HepG2 (cell line): ENCODE measurements around the gene TEDC2. TPM values are rescaled to one million over a fixed set of nuclear protein-coding genes. Genes with fewer than 3 reads are reported as not detected.
A peak's percentile ranks its signal among the peaks of the same experiment; 100 is the strongest.

Experiments
- AFF4 ChIP-seq: sonication (generic); formaldehyde crosslinking; IDR thresholded peaks from 2 replicates; pipeline ENCODE4 v1.4.0; 2020; ENCODE audit warnings: missing genetic modification reagents
- ELF4 ChIP-seq: sonication (generic); formaldehyde crosslinking; IDR thresholded peaks from 2 replicates; pipeline ENCODE4 v1.5.0; 2020; ENCODE audit warnings: missing genetic modification reagents, mild to moderate bottlenecking, moderate library complexity, borderline replicate concordance
- FOXC1 ChIP-seq: sonication (generic); formaldehyde crosslinking; IDR thresholded peaks from 2 replicates; pipeline ENCODE4 v1.8.0; 2022; ENCODE audit warnings: mild to moderate bottlenecking, missing genetic modification reagents, borderline replicate concordance
- GLI4 ChIP-seq: sonication (generic); formaldehyde crosslinking; IDR thresholded peaks from 2 replicates; pipeline ENCODE4 v1.5.1; 2020; ENCODE audit warnings: missing genetic modification reagents, mild to moderate bottlenecking, moderate library complexity, borderline replicate concordance
- HCFC1 ChIP-seq: fragments of 150-350 bp; IDR thresholded peaks from 2 replicates; pipeline ENCODE4 v1.6.1; 2014; ENCODE audit warnings: low read depth, low read length
- IKZF4 ChIP-seq: sonication (generic); formaldehyde crosslinking; IDR thresholded peaks from 2 replicates; pipeline ENCODE4 v1.5.1; 2020; ENCODE audit warnings: borderline replicate concordance, mild to moderate bottlenecking, low read depth, missing genetic modification reagents; ENCODE audit errors: not compliant biosample characterization
- KDM6A ChIP-seq: IDR thresholded peaks from 2 replicates; pipeline ENCODE4 v1.6.1; 2016; ENCODE audit warnings: low read depth
- MAX ChIP-seq: IDR thresholded peaks from 2 replicates; pipeline ENCODE4 v1.6.1; 2012; ENCODE audit warnings: inconsistent platforms
- MTA1 ChIP-seq: sonication (generic); formaldehyde crosslinking; IDR thresholded peaks from 2 replicates; pipeline ENCODE4 v1.4.0; 2020; ENCODE audit warnings: missing genetic modification reagents, mild to moderate bottlenecking, borderline replicate concordance
- NFATC3 ChIP-seq: sonication (generic); formaldehyde crosslinking; IDR thresholded peaks from 2 replicates; pipeline ENCODE4 v1.5.1; 2020; ENCODE audit warnings: mild to moderate bottlenecking, missing genetic modification reagents
- NFRKB ChIP-seq: fragments of 450-650 bp; IDR thresholded peaks from 2 replicates; pipeline ENCODE4 v1.6.1; 2017
- PRPF4 ChIP-seq: fragments of 200-400 bp; formaldehyde crosslinking; IDR thresholded peaks from 2 replicates; pipeline ENCODE4 v1.6.1; 2016; ENCODE audit warnings: low read length, low read depth; ENCODE audit not compliant: poor library complexity, severe bottlenecking
- PTBP1 ChIP-seq: fragments of 200-400 bp; formaldehyde crosslinking; IDR thresholded peaks from 2 replicates; pipeline ENCODE4 v1.6.1; 2018; ENCODE audit warnings: low read length, low read depth; ENCODE audit not compliant: poor library complexity, severe bottlenecking
- RBAK ChIP-seq: sonication (generic); formaldehyde crosslinking; IDR thresholded peaks from 2 replicates; pipeline ENCODE4 v1.5.1; 2020; ENCODE audit warnings: mild to moderate bottlenecking, missing genetic modification reagents
- TCF7L2 ChIP-seq: IDR thresholded peaks from 2 replicates; pipeline ENCODE4 v1.6.1; 2011; ENCODE audit warnings: mild to moderate bottlenecking, low read depth, low read length, moderate library complexity
- TFAP4 ChIP-seq: sonication (generic); IDR thresholded peaks from 2 replicates; pipeline ENCODE4 v1.6.1; 2016; ENCODE audit warnings: low read depth, borderline replicate concordance
- THYN1 ChIP-seq: sonication (generic); formaldehyde crosslinking; IDR thresholded peaks from 2 replicates; pipeline ENCODE4 v1.8.1; 2023; ENCODE audit warnings: low read depth, mild to moderate bottlenecking, moderate library complexity, missing genetic modification reagents, borderline replicate concordance
- UBTF ChIP-seq: sonication (generic); formaldehyde crosslinking; IDR thresholded peaks from 2 replicates; pipeline ENCODE4 v1.4.0; 2020; ENCODE audit warnings: mild to moderate bottlenecking, missing genetic modification reagents
- ZFP36L1 ChIP-seq: sonication (generic); formaldehyde crosslinking; IDR thresholded peaks from 2 replicates; pipeline ENCODE4 v1.8.0; 2022; ENCODE audit warnings: mild to moderate bottlenecking, missing genetic modification reagents, moderate library complexity
- ZFP90 ChIP-seq: sonication (generic); formaldehyde crosslinking; IDR thresholded peaks from 2 replicates; pipeline ENCODE4 v1.8.0; 2022; ENCODE audit warnings: missing genetic modification reagents, mild to moderate bottlenecking, inconsistent platforms, borderline replicate concordance
- ZNF235 ChIP-seq: sonication (generic); formaldehyde crosslinking; IDR thresholded peaks from 2 replicates; pipeline ENCODE4 v1.8.1; 2023; ENCODE audit warnings: mild to moderate bottlenecking, missing genetic modification reagents, borderline replicate concordance
- ZNF501 ChIP-seq: sonication (generic); formaldehyde crosslinking; IDR thresholded peaks from 2 replicates; pipeline ENCODE4 v1.5.1; 2020; ENCODE audit warnings: mild to moderate bottlenecking, moderate library complexity, missing genetic modification reagents
- ZNF572 ChIP-seq: sonication (generic); formaldehyde crosslinking; IDR thresholded peaks from 2 replicates; pipeline ENCODE4 v1.5.1; 2020; ENCODE audit warnings: mild to moderate bottlenecking, missing genetic modification reagents
- polyA plus RNA-seq, 8 experiments: library from polyadenylated mRNA; depleted of rRNA in 3 of 8; stranded (reverse) in 7 of 8; unstranded in 1 of 8; fragments of >200 nt; fragmentation: Illumina TruSeq in 4 of 8; extraction: Trizol in 4 of 8; gene quantifications; 2 replicates each; pipeline versions ENCODE4 v1.2.1 to v1.2.3, GENCODE V29; 2011 to 2016; ENCODE audit warnings: low read depth in 4 of 8, missing spikeins in 1 of 8, mixed read lengths in 1 of 8; ENCODE audit not compliant: insufficient read depth in 1 of 8
- total RNA-seq, 5 experiments: library from RNA; depleted of rRNA; stranded (reverse); fragments of >200 nt; fragmentation: Illumina TruSeq; extraction: Trizol; gene quantifications; 2 replicates each; pipeline ENCODE4 v1.2.3, GENCODE V29; 2016; ENCODE audit warnings: low read depth in 1 of 5

The TEDC2 gene
- total and polyA plus RNA-seq, 2 of the 13 experiments (the other 11 are each of a cell fraction or from before 2014, with no cell fraction given) = 6.2 to 24.4 TPM

GRCh38 chr16:2512735-2513404, 53.0 kb downstream of the TEDC2 start (continued):
- TF ChIP-seq ZNF235 (0 out of 2 replicates have a peak, but pooled peaks have one; percentile 17), THYN1 (CRISPR knock-in tag) (no peak), NFATC3 (no peak), IKZF4 (CRISPR knock-in tag) (peak; percentile 11), KDM6A (CRISPR knock-in tag) (no peak), NFRKB (no peak), PRPF4 (no peak), UBTF (no peak), GLI4 (CRISPR knock-in tag) (no peak), ELF4 (CRISPR knock-in tag) (no peak), HCFC1 (no peak), MAX (peak; percentile 27; the same call in 1 of the 2 replicates), TCF7L2 (no peak), PTBP1 (no peak), RBAK (no peak), ZNF572 (no peak), MTA1 (CRISPR knock-in tag) (no peak; the same call in 1 of the 2 replicates), ZFP36L1 (CRISPR knock-in tag) (no peak), ZFP90 (CRISPR knock-in tag) (peak; percentile 70; the same call in 1 of the 2 replicates), ZNF501 (CRISPR knock-in tag) (no peak), FOXC1 (CRISPR knock-in tag) (peak; percentile 73), AFF4 (no peak), TFAP4 (no peak)
